ENCODE results near the gene CD1E. TPM values are rescaled to one million over a fixed set of nuclear protein-coding genes. Genes with fewer than 3 reads are reported as not detected.
"Not testable (repeated sequence)": the region's sequence is repeated elsewhere in the genome, so short reads cannot be mapped to it uniquely, and the experiment has no call there.

Gene CD1E
- total and polyA plus RNA-seq, 2 of the 13 experiments (the other 11 are each of a cell fraction or from before 2014, with no cell fraction given): not detected

- TF ChIP-seq NR2F1 (CRISPR knock-in tag; IDR thresholded peaks at IDR 0.05): no peak
- TF ChIP-seq ZNF225 (CRISPR knock-in tag; IDR thresholded peaks at IDR 0.05): no peak
Observed at GRCh38 chr1:158371188-158371953, 17.7 kb downstream of the CD1E start (continued).

- in situ Hi-C loops (cut with HindIII; ENCODE audit: extremely low pct_ligation_motif_present, low pct_unique_long_range_greater_than_20kb); H3K4me2 ChIP-seq (ENCODE audit: low read depth, low read length); H3K79me2 ChIP-seq (ENCODE audit: insufficient read depth, low read length); H2AFZ ChIP-seq (ENCODE audit: low read length); H3K27ac ChIP-seq (ENCODE audit: extremely low read length, insufficient read depth, low read length); intact Hi-C loops (cut with micrococcal nuclease; ENCODE audit: unreplicated experiment); POLR2A ChIA-PET; FAIRE-seq; ATAC-seq; BruUV-seq (replicated peaks); H3K4me1 ChIP-seq (ENCODE audit: insufficient read depth, low read length); H3K36me3 ChIP-seq (replicated peaks in 1 of 2; ENCODE audit: control insufficient read depth in 1 of 2, insufficient read depth in 2 of 2, low read length in 2 of 2); H3K27me3 ChIP-seq (ENCODE audit: control insufficient read depth in 1 of 2, insufficient read depth in 2 of 2, low read length in 2 of 2); DNase-seq (ENCODE audit: low spot score); H3K9ac ChIP-seq (ENCODE audit: insufficient read depth, low read depth, low read length); H4K20me1 ChIP-seq (ENCODE audit: insufficient read depth, low read length); CTCF ChIA-PET (ENCODE audit: low intra/inter-chr PET ratio, low total read pairs); H3K4me3 ChIP-seq (replicated peaks in 1 of 3; ENCODE audit: insufficient read depth in 1 of 3, low read depth in 2 of 3, low read length in 3 of 3): not testable (repeated sequence)
- WGBS (ENCODE audit: low lambda C conversion rate): no CpG with 5 or more reads among the region's 25 CpGs
- peaks cover 72% of the 10 kb centered on the region for H3K9me3 ChIP-seq (ENCODE audit: low read length)
Observed at GRCh38 chr1:158374101-158374500, 20.4 kb downstream of the CD1E start.

GRCh38 chr1:158374860-158375259, 21.2 kb downstream of the CD1E start:
- H3K36me3 ChIP-seq (replicated peaks in 1 of 2; ENCODE audit: control insufficient read depth in 1 of 2, insufficient read depth in 2 of 2, low read length in 2 of 2): no peaks in the 10 kb centered on the region
- DNase-seq (ENCODE audit: low spot score) (no peak), ATAC-seq (no peak), FAIRE-seq (no peak)
- no TSS peak for BruUV-seq (replicated peaks)
- no peak overlapping the region for H2AFZ ChIP-seq (ENCODE audit: low read length)
- H4K20me1 ChIP-seq (ENCODE audit: insufficient read depth, low read length): no peaks in the 10 kb centered on the region
- in situ Hi-C loops (cut with HindIII; ENCODE audit: extremely low pct_ligation_motif_present, low pct_unique_long_range_greater_than_20kb) (no loop called here), intact Hi-C loops (cut with micrococcal nuclease; ENCODE audit: unreplicated experiment) (no loop called here)
- CTCF ChIA-PET (ENCODE audit: low intra/inter-chr PET ratio, low total read pairs): no interaction called here
- H3K4me2 ChIP-seq (ENCODE audit: low read depth, low read length): no peak overlapping the region
- H3K79me2 ChIP-seq (ENCODE audit: insufficient read depth, low read length): no peaks in the 10 kb centered on the region
- no peaks in the 10 kb centered on the region for H3K27me3 ChIP-seq (ENCODE audit: control insufficient read depth in 1 of 2, insufficient read depth in 2 of 2, low read length in 2 of 2)
- peaks cover 68% of the 10 kb centered on the region for H3K9me3 ChIP-seq (ENCODE audit: low read length)
- H3K27ac ChIP-seq (ENCODE audit: extremely low read length, insufficient read depth, low read length): no peak overlapping the region
- WGBS (ENCODE audit: low lambda C conversion rate): 5% methylated on average over 1 of the region's 1 CpG
- no peak overlapping the region for H3K4me3 ChIP-seq (replicated peaks in 1 of 3; ENCODE audit: insufficient read depth in 1 of 3, low read depth in 2 of 3, low read length in 3 of 3)
- no peak overlapping the region for H3K9ac ChIP-seq (ENCODE audit: insufficient read depth, low read depth, low read length)
- H3K4me1 ChIP-seq (ENCODE audit: insufficient read depth, low read length): no peaks in the 10 kb centered on the region
- POLR2A ChIA-PET: no interaction called here
- TF ChIP-seq ZMAT5 (CRISPR knock-in tag; IDR thresholded peaks at IDR 0.05; ENCODE audit: borderline replicate concordance, low read depth) (no peak), ZNF577 (CRISPR knock-in tag; IDR thresholded peaks at IDR 0.05; ENCODE audit: borderline replicate concordance, low read depth) (no peak), PAWR (CRISPR knock-in tag; IDR thresholded peaks at IDR 0.05; ENCODE audit: borderline replicate concordance) (no peak), ZNF18 (CRISPR knock-in tag; IDR thresholded peaks at IDR 0.05; ENCODE audit: insufficient replicate concordance) (no peak), EEA1 (CRISPR knock-in tag; IDR thresholded peaks at IDR 0.05; ENCODE audit: borderline replicate concordance) (no peak), FOXP4 (CRISPR knock-in tag; IDR thresholded peaks at IDR 0.05) (no peak), ZFP36 (IDR thresholded peaks at IDR 0.05; ENCODE audit: borderline replicate concordance, low read depth, low read length, partially characterized antibody) (no peak), ZNF557 (CRISPR knock-in tag; IDR thresholded peaks at IDR 0.05) (no peak), GLI4 (CRISPR knock-in tag; IDR thresholded peaks at IDR 0.05; ENCODE audit: borderline replicate concordance) (no peak)
